Measurements from ENCODE around the gene PHF2. TPM values are rescaled to one million over a fixed set of nuclear protein-coding genes. Genes with fewer than 3 reads are reported as not detected.

PHF2 gene
- total and polyA plus RNA-seq, 2 of the 8 experiments (the other 6 are each of a cell fraction or from before 2014, with no cell fraction given) = 3.4 to 9.4 TPM

DNA sequence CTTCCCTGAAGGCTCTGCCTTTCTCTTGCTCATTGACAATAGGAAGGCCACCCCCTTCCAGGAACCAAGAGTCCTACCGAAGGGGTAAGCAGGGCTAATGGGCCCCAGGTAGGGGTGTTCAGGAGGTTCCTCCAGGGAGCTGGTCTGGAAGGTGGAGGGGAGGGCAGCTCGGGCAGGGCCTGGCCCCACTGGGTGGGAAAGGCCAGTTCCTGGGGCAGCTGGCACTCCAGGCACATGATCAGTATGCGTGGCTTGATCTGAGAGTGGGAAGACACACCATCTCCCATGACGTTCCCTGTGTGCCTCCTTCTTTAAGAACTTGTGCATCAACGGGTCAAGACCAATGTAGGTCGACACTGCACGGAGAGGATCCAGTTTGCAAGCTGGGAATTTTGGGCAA, 149.8 kb downstream of the PHF2 start:
- CTCF ChIA-PET (ENCODE audit: partially characterized antibody) = no interaction called here
- no peak overlapping the region for H3K23ac ChIP-seq (ENCODE audit: insufficient read length)
- no peak overlapping the region for H4K91ac ChIP-seq (replicated peaks; ENCODE audit: insufficient read length, low read length)
- 89% methylated on average over 7 of the region's 7 CpGs; no CpG with 5 or more reads in 1 of the 2 experiments for WGBS, 2 experiments (ENCODE audit: extremely low coverage in 1 of 2, insufficient coverage in 1 of 2, insufficient read length in 1 of 2, insufficient replicate concordance in 2 of 2, low coverage in 1 of 2, low lambda C conversion rate in 2 of 2, missing lambda C conversion rate in 1 of 2)
- no peak overlapping the region for H2BK12ac ChIP-seq (ENCODE audit: low read depth, low read length)
- no peaks in the 10 kb centered on the region for H4K20me1 ChIP-seq (replicated peaks in 1 of 2; ENCODE audit: control insufficient read depth in 1 of 2, insufficient read depth in 2 of 2, low read length in 2 of 2)
- no peaks in the 10 kb centered on the region for H3K4me1 ChIP-seq (replicated peaks in 1 of 4; ENCODE audit: control insufficient read depth in 3 of 4, insufficient read depth in 4 of 4, low read length in 3 of 4)
- no peak overlapping the region for H3K14ac ChIP-seq (ENCODE audit: insufficient read length)
- H2BK15ac ChIP-seq (ENCODE audit: low read length) = no peak overlapping the region
- no peak overlapping the region for H2AK5ac ChIP-seq (ENCODE audit: low read depth, low read length)
- H3K27ac ChIP-seq (ENCODE audit: low read depth, low read length) = no peak overlapping the region
- FAIRE-seq (no peak), DNase-seq (ENCODE audit: low read depth in 1 of 2, low spot score in 2 of 2) (no peak)
- no peak overlapping the region for H2BK5ac ChIP-seq (ENCODE audit: low read depth, low read length)
- H3K36me3 ChIP-seq (ENCODE audit: control insufficient read depth in 2 of 4, insufficient read depth in 4 of 4, low read length in 3 of 4) = no peaks in the 10 kb centered on the region
- H3K56ac ChIP-seq (replicated peaks; ENCODE audit: insufficient read length, low read depth, low read length) = no peak overlapping the region
- peaks cover 6 to 9% of the 10 kb centered on the region in 2 experiments; a peak in 3 of 4 replicates for H3K9me3 ChIP-seq (ENCODE audit: insufficient read depth in 2 of 2, low read depth in 1 of 2, low read length in 1 of 2)
- H3K23me2 ChIP-seq (ENCODE audit: low read depth, low read length) = no peaks in the 10 kb centered on the region
- H3K79me2 ChIP-seq (ENCODE audit: control insufficient read depth in 1 of 2, insufficient read depth in 2 of 2, low read length in 2 of 2) = no peaks in the 10 kb centered on the region
- no peak overlapping the region for H2BK120ac ChIP-seq (replicated peaks; ENCODE audit: low read depth, low read length)
- no peak overlapping the region for H4K5ac ChIP-seq (ENCODE audit: insufficient read length, low read depth, low read length)
- H2BK20ac ChIP-seq (ENCODE audit: low read length) = no peak overlapping the region
- POLR2A ChIA-PET (ENCODE audit: partially characterized antibody) = no interaction called here
- no peak overlapping the region for H3K9ac ChIP-seq (replicated peaks in 1 of 4; ENCODE audit: extremely low read depth in 1 of 4, low read depth in 3 of 4, low read length in 3 of 4)
- H3K4me3 ChIP-seq (ENCODE audit: extremely low read depth in 1 of 4, insufficient read depth in 2 of 4, low read depth in 3 of 4, low read length in 4 of 4) = no peak overlapping the region
- H4K8ac ChIP-seq (ENCODE audit: extremely low read depth, insufficient read depth, low read length) = no peak overlapping the region
- no peak overlapping the region for H2AFZ ChIP-seq (ENCODE audit: low read length)
- H3K4me2 ChIP-seq (ENCODE audit: insufficient read depth in 1 of 2, low read depth in 2 of 2, low read length in 2 of 2) = no peak overlapping the region
- no peaks in the 10 kb centered on the region for H3K79me1 ChIP-seq (ENCODE audit: low read depth, low read length)
- H3K18ac ChIP-seq (ENCODE audit: extremely low read depth, low read length) = no peak overlapping the region
- H3K4ac ChIP-seq (replicated peaks; ENCODE audit: insufficient read length, low read depth, low read length) = no peak overlapping the region
- H3K27me3 ChIP-seq (replicated peaks in 1 of 4; ENCODE audit: control insufficient read depth in 3 of 4, extremely low read depth in 1 of 4, insufficient read depth in 3 of 4, low read length in 3 of 4) = no peaks in the 10 kb centered on the region
- TF ChIP-seq CTBP2 (IDR thresholded peaks at IDR 0.05; ENCODE audit: borderline replicate concordance, insufficient read depth, insufficient read length, low read length) (no peak), NRF1 (IDR thresholded peaks at IDR 0.05; ENCODE audit: low read depth, low read length) (no peak), SIN3A (conservative IDR thresholded peaks at IDR 0.05 in 1 of 2, IDR thresholded peaks at IDR 0.05 in 1 of 2; ENCODE audit: low read depth in 1 of 2, low read length in 2 of 2) (no peak), YY1 (IDR thresholded peaks at IDR 0.05; ENCODE audit: low read depth, low read length) (no peak), SP2 (IDR thresholded peaks at IDR 0.05; ENCODE audit: low read length) (no peak), POLR2AphosphoS5 (IDR thresholded peaks at IDR 0.05; ENCODE audit: low read depth, low read length) (no peak), RAD21 (IDR thresholded peaks at IDR 0.05 in 1 of 2, conservative IDR thresholded peaks at IDR 0.05 in 1 of 2; ENCODE audit: low read depth in 2 of 2, low read length in 2 of 2) (no peak), CBX8 (IDR thresholded peaks at IDR 0.05; ENCODE audit: borderline replicate concordance, low read depth, low read length) (no peak), NANOG (IDR thresholded peaks at IDR 0.05; ENCODE audit: insufficient read depth, low read depth, low read length, poor library complexity, severe bottlenecking) (no peak)
- TF ChIP-seq, protein P1, sequence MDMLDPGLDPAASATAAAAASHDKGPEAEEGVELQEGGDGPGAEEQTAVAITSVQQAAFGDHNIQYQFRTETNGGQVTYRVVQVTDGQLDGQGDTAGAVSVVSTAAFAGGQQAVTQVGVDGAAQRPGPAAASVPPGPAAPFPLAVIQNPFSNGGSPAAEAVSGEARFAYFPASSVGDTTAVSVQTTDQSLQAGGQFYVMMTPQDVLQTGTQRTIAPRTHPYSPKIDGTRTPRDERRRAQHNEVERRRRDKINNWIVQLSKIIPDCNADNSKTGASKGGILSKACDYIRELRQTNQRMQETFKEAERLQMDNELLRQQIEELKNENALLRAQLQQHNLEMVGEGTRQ (IDR thresholded peaks at IDR 0.05; ENCODE audit: low read length) = no peak
- TF ChIP-seq, protein P2, sequence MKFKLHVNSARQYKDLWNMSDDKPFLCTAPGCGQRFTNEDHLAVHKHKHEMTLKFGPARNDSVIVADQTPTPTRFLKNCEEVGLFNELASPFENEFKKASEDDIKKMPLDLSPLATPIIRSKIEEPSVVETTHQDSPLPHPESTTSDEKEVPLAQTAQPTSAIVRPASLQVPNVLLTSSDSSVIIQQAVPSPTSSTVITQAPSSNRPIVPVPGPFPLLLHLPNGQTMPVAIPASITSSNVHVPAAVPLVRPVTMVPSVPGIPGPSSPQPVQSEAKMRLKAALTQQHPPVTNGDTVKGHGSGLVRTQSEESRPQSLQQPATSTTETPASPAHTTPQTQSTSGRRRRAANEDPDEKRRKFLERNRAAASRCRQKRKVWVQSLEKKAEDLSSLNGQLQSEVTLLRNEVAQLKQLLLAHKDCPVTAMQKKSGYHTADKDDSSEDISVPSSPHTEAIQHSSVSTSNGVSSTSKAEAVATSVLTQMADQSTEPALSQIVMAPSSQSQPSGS (IDR thresholded peaks at IDR 0.05; ENCODE audit: low read length) = no peak

All from H1 (cell line).